Skeletal muscle satellite cell (primary cell): Measurements from ENCODE around the gene TMEM109.

Source experiments
- H3K27me3 ChIP-seq: 2 replicates; pipeline ENCODE4 v1.7.0; 2013; ENCODE audit warnings: low read length; ENCODE audit not compliant: control insufficient read depth, insufficient read depth
- H3K36me3 ChIP-seq: 2 replicates; pipeline ENCODE4 v1.7.0; 2013; ENCODE audit warnings: mild to moderate bottlenecking, control low read depth, low read length; ENCODE audit not compliant: insufficient read depth
- H3K4me1 ChIP-seq: 2 replicates; pipeline ENCODE4 v1.7.0; 2013; ENCODE audit warnings: low read length; ENCODE audit not compliant: control insufficient read depth, insufficient read depth
- H3K4me2 ChIP-seq: 2 replicates; pipeline ENCODE4 v1.7.0; 2013; ENCODE audit warnings: mild to moderate bottlenecking, low read length
- H3K4me3 ChIP-seq: 2 replicates; pipeline ENCODE4 v1.7.0; 2013; ENCODE audit warnings: low read length
- H3K9ac ChIP-seq: 2 replicates; pipeline ENCODE4 v1.7.0; 2013; ENCODE audit warnings: mild to moderate bottlenecking, low read depth, low read length, moderate library complexity
- H3K9me3 ChIP-seq: replicated peaks from 2 replicates; pipeline ENCODE4 v1.7.0; 2013; ENCODE audit warnings: mild to moderate bottlenecking, control low read depth, low read length

The TMEM109 gene

GRCh38 chr11:60916669-60917206 lies 2.8 kb downstream of the TMEM109 start:
- peaks cover 14% of the 10 kb centered on the region for H3K36me3 ChIP-seq
- peaks cover 3% of the 10 kb centered on the region for H3K27me3 ChIP-seq
- H3K4me2 ChIP-seq = no peak overlapping the region
- no peaks in the 10 kb centered on the region for H3K9me3 ChIP-seq
- no peak overlapping the region for H3K9ac ChIP-seq
- peaks cover 20% of the 10 kb centered on the region for H3K4me1 ChIP-seq
- H3K4me3 ChIP-seq = no peak overlapping the region

- H3K36me3 ChIP-seq = peaks cover 19% of the 10 kb centered on the region
- peaks cover 20% of the 10 kb centered on the region for H3K4me1 ChIP-seq
- no peak overlapping the region for H3K9ac ChIP-seq
- no peak overlapping the region for H3K4me2 ChIP-seq
- H3K4me3 ChIP-seq = no peak overlapping the region
- H3K27me3 ChIP-seq = no peaks in the 10 kb centered on the region
- H3K9me3 ChIP-seq = no peaks in the 10 kb centered on the region
Measured at GRCh38 chr11:60917267-60917666, 3.3 kb downstream of the TMEM109 start.

GRCh38 chr11:60918251-60918938 lies 4.4 kb downstream of the TMEM109 start:
- Histone ChIP-seq H3K27me3 (no peaks in the 10 kb centered on the region), H3K9me3 (no peaks in the 10 kb centered on the region), H3K36me3 (peaks cover 25% of the 10 kb centered on the region), H3K9ac (no peak overlapping the region), H3K4me2 (no peak overlapping the region), H3K4me1 (peaks cover 17% of the 10 kb centered on the region), H3K4me3 (no peak overlapping the region)

- H3K4me3 ChIP-seq = no peak overlapping the region
- H3K4me2 ChIP-seq = no peak overlapping the region
- peaks cover 16% of the 10 kb centered on the region for H3K4me1 ChIP-seq
- H3K9me3 ChIP-seq = no peaks in the 10 kb centered on the region
- no peak overlapping the region for H3K9ac ChIP-seq
- peaks cover 25% of the 10 kb centered on the region for H3K36me3 ChIP-seq
- H3K27me3 ChIP-seq = no peaks in the 10 kb centered on the region
Measured at GRCh38 chr11:60918939-60919265, 4.9 kb downstream of the TMEM109 start.

GRCh38 chr11:60919320-60919719 lies 5.4 kb downstream of the TMEM109 start:
- Histone ChIP-seq H3K9me3 (no peaks in the 10 kb centered on the region), H3K9ac (no peak overlapping the region), H3K4me3 (no peak overlapping the region), H3K4me1 (peaks cover 19% of the 10 kb centered on the region), H3K27me3 (no peaks in the 10 kb centered on the region), H3K36me3 (peaks cover 25% of the 10 kb centered on the region), H3K4me2 (no peak overlapping the region)

- H3K4me3 ChIP-seq = no peak overlapping the region
- no peak overlapping the region for H3K4me2 ChIP-seq
- H3K36me3 ChIP-seq = peaks cover 25% of the 10 kb centered on the region
- peaks cover 22% of the 10 kb centered on the region for H3K4me1 ChIP-seq
- no peaks in the 10 kb centered on the region for H3K9me3 ChIP-seq
- H3K27me3 ChIP-seq = peaks cover 3% of the 10 kb centered on the region
- H3K9ac ChIP-seq = no peak overlapping the region
Measured at GRCh38 chr11:60919956-60920355, 6.0 kb downstream of the TMEM109 start.

- Histone ChIP-seq H3K9ac (no peak overlapping the region), H3K9me3 (no peaks in the 10 kb centered on the region), H3K4me2 (no peak overlapping the region), H3K4me3 (no peak overlapping the region), H3K4me1 (peaks cover 25% of the 10 kb centered on the region), H3K27me3 (peaks cover 7% of the 10 kb centered on the region), H3K36me3 (peaks cover 25% of the 10 kb centered on the region)
Measured at GRCh38 chr11:60921259-60921658, 7.3 kb downstream of the TMEM109 start.

- Histone ChIP-seq H3K4me1 (peaks cover 25% of the 10 kb centered on the region), H3K9me3 (no peaks in the 10 kb centered on the region), H3K27me3 (peaks cover 7% of the 10 kb centered on the region), H3K36me3 (peaks cover 25% of the 10 kb centered on the region), H3K4me2 (no peak overlapping the region), H3K4me3 (no peak overlapping the region), H3K9ac (no peak overlapping the region)
Measured at GRCh38 chr11:60921777-60922335, 7.9 kb downstream of the TMEM109 start.

- Histone ChIP-seq H3K9ac (no peak overlapping the region), H3K9me3 (no peaks in the 10 kb centered on the region), H3K4me2 (no peak overlapping the region), H3K4me1 (peaks cover 25% of the 10 kb centered on the region), H3K36me3 (peaks cover 25% of the 10 kb centered on the region), H3K27me3 (peaks cover 7% of the 10 kb centered on the region), H3K4me3 (no peak overlapping the region)
Measured at GRCh38 chr11:60922906-60923305, 8.9 kb downstream of the TMEM109 start.

- H3K4me3 ChIP-seq = no peak overlapping the region
- peaks cover 25% of the 10 kb centered on the region for H3K36me3 ChIP-seq
- H3K9ac ChIP-seq = no peak overlapping the region
- H3K4me1 ChIP-seq = peaks cover 25% of the 10 kb centered on the region
- H3K4me2 ChIP-seq = no peak overlapping the region
- H3K9me3 ChIP-seq = no peaks in the 10 kb centered on the region
- peaks cover 7% of the 10 kb centered on the region for H3K27me3 ChIP-seq
Measured at GRCh38 chr11:60923326-60923725, 9.4 kb downstream of the TMEM109 start.

GRCh38 chr11:60923800-60924109 lies 9.8 kb downstream of the TMEM109 start:
- H3K27me3 ChIP-seq = peaks cover 7% of the 10 kb centered on the region
- H3K9me3 ChIP-seq = no peaks in the 10 kb centered on the region
- peak overlapping the region; percentile 56 for H3K9ac ChIP-seq
- H3K4me3 ChIP-seq = peak overlapping the region; percentile 77
- peaks cover 22% of the 10 kb centered on the region for H3K4me1 ChIP-seq
- peaks cover 25% of the 10 kb centered on the region for H3K36me3 ChIP-seq
- H3K4me2 ChIP-seq = peak overlapping the region; percentile 93
